Astrocyte (in vitro differentiated cells and primary cell): ENCODE results near the gene ECE1. TPM values are rescaled to one million over a fixed set of nuclear protein-coding genes. Genes with fewer than 3 reads are reported as not detected.

Source experiments
- DNase-seq: peaks from one replicate; pipeline ENCODE4 v3.0.0-alpha.2; 2010; ENCODE audit warnings: low read depth
- FAIRE-seq: peaks from 2 replicates; lab custom pipeline; 2011; peaks lifted over from hg19 to GRCh38; lab: Jason Lieb, UNC
- H2AFZ ChIP-seq: 2 replicates; pipeline ENCODE4 v1.6.0; 2012; ENCODE audit warnings: low read depth, low read length, inconsistent platforms
- H3K27ac ChIP-seq: 2 replicates; pipeline ENCODE4 v1.5.1; 2011; ENCODE audit warnings: low read depth, low read length, inconsistent platforms
- H3K27me3 ChIP-seq: 2 replicates; pipeline ENCODE4 v1.6.0; 2011; ENCODE audit warnings: low read length, inconsistent platforms; ENCODE audit not compliant: insufficient read depth
- H3K36me3 ChIP-seq: 2 replicates; pipeline ENCODE4 v1.5.1; 2011; ENCODE audit warnings: low read length, inconsistent platforms; ENCODE audit not compliant: insufficient read depth
- H3K4me1 ChIP-seq: 2 replicates; pipeline ENCODE4 v1.5.1; 2011; ENCODE audit warnings: low read length, inconsistent platforms; ENCODE audit not compliant: insufficient read depth
- H3K4me2 ChIP-seq: 2 replicates; pipeline ENCODE4 v1.6.0; 2012; ENCODE audit warnings: low read length, inconsistent platforms
- H3K4me3 ChIP-seq: 2 replicates; pipeline ENCODE4 v1.5.1; 2011; ENCODE audit warnings: low read depth, mild to moderate bottlenecking, low read length, inconsistent platforms; ENCODE audit not compliant: insufficient read depth
- H3K79me2 ChIP-seq: 2 replicates; pipeline ENCODE4 v1.6.0; 2012; ENCODE audit warnings: mild to moderate bottlenecking, low read length, inconsistent platforms; ENCODE audit not compliant: insufficient read depth
- H3K9ac ChIP-seq: 2 replicates; pipeline ENCODE4 v1.6.0; 2012; ENCODE audit warnings: mild to moderate bottlenecking, low read length, inconsistent platforms
- H3K9me3 ChIP-seq: 2 replicates; pipeline ENCODE4 v1.5.1; 2012; ENCODE audit warnings: low read depth, mild to moderate bottlenecking, low read length, inconsistent platforms; ENCODE audit not compliant: insufficient read depth
- H4K20me1 ChIP-seq: 2 replicates; pipeline ENCODE4 v1.6.0; 2012; ENCODE audit warnings: low read length, inconsistent platforms; ENCODE audit not compliant: insufficient read depth
- H3K27ac Mint-ChIP-seq: one replicate; pipeline ENCODE4 v1.8.0; 2021; ENCODE audit warnings: mild to moderate bottlenecking, mixed read lengths; ENCODE audit not compliant: unreplicated experiment
- H3K27me3 Mint-ChIP-seq: one replicate; pipeline ENCODE4 v1.8.0; 2021; ENCODE audit warnings: low read depth, mixed read lengths; ENCODE audit not compliant: unreplicated experiment
- H3K36me3 Mint-ChIP-seq: one replicate; pipeline ENCODE4 v1.8.0; 2021; ENCODE audit warnings: low read depth, mixed read lengths; ENCODE audit not compliant: unreplicated experiment
- H3K4me1 Mint-ChIP-seq: one replicate; pipeline ENCODE4 v1.8.0; 2021; ENCODE audit warnings: low read depth, mixed read lengths; ENCODE audit not compliant: unreplicated experiment
- H3K4me3 Mint-ChIP-seq: one replicate; pipeline ENCODE4 v1.8.0; 2021; ENCODE audit warnings: mild to moderate bottlenecking, moderate library complexity, mixed read lengths; ENCODE audit not compliant: unreplicated experiment
- H3K9me3 Mint-ChIP-seq: one replicate; pipeline ENCODE4 v1.8.0; 2021; ENCODE audit warnings: mild to moderate bottlenecking, mixed read lengths; ENCODE audit not compliant: unreplicated experiment
- CTCF ChIP-seq: IDR thresholded peaks from 2 replicates; pipeline ENCODE4 v1.5.1; 2011; ENCODE audit warnings: low read depth, mild to moderate bottlenecking, inconsistent platforms, low read length, moderate library complexity; ENCODE audit not compliant: insufficient read depth
- EZH2 ChIP-seq: IDR thresholded peaks from 2 replicates; pipeline ENCODE4 v1.6.1; 2012; ENCODE audit warnings: mild to moderate bottlenecking, low read length, inconsistent platforms; ENCODE audit not compliant: insufficient read depth
- total RNA-seq: library from RNA; stranded (reverse); gene quantifications from 2 replicates; pipeline ENCODE4 v1.2.1, GENCODE V29; 2021

Gene ECE1
- total RNA-seq, 1 donor from 2014 or later, result 172 TPM

DNA sequence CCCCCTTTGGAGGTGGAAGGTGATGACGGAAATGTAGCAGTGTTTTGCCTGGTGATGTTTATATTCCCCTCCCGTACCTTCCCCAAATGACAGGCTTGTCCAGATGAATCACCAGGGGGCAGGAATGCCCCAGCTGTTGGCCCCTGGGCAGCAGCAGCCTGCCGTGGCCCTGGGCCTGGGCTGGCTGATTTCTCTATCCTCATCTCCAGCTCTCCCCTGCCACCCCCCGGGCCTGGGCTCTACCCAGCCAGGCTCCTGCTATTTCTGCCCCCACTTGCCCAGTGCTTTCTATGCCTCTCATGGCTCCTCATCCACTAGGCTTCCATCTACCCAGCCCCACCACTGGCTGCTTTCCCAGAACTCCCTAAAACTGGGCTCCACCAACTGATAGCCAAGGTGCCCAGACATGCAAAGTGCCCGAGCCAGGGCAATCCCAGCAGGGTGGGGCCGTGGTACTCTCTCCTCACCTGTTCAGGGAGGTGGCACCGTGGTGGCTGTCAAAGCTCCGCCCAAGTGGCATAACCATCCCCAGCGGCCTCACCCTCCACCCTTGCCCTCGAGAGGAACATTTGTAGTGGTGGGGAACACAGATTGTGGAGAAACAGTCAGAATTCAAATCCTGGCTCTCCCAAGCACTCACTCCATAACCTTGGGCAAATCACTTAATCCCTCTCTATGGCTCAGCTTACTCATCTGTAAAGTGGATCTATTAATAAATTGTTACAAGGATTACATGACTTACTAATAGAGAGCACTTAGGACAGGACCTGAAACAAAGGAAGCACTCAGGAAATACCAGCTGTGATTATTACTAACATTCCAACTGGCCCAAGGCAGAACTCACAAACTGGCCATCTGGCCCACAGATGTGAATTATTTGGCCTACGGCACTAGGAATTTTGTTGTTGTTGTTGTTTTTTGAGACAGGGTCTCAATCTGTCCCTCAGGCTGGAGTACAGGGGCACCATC lies 12.8 kb upstream of the ECE1 start:
- Mint-ChIP-seq H3K27ac (peak overlapping the region; percentile 18), H3K36me3 (peaks cover 7% of the 10 kb centered on the region), H3K4me3 (no peak overlapping the region), H3K9me3 (no peaks in the 10 kb centered on the region), H3K27me3 (no peaks in the 10 kb centered on the region), H3K4me1 (peaks cover 45% of the 10 kb centered on the region)
- peaks cover 70% of the 10 kb centered on the region for H3K79me2 ChIP-seq
- DNase-seq, result peak; percentile 85
- FAIRE-seq, result no peak
- H4K20me1 ChIP-seq, result peaks cover 49% of the 10 kb centered on the region
- H3K27me3 ChIP-seq, result no peaks in the 10 kb centered on the region
- peak overlapping the region; percentile 58 for H3K4me2 ChIP-seq
- peaks cover 30% of the 10 kb centered on the region for H3K4me1 ChIP-seq
- peak overlapping the region; percentile 42 for H3K9ac ChIP-seq
- no peak overlapping the region for H2AFZ ChIP-seq
- TF ChIP-seq EZH2 (no peak), CTCF (no peak)
- peak overlapping the region; percentile 58 for H3K27ac ChIP-seq
- no peaks in the 10 kb centered on the region for H3K9me3 ChIP-seq
- no peaks in the 10 kb centered on the region for H3K36me3 ChIP-seq
- H3K4me3 ChIP-seq, result no peak overlapping the region

DNA sequence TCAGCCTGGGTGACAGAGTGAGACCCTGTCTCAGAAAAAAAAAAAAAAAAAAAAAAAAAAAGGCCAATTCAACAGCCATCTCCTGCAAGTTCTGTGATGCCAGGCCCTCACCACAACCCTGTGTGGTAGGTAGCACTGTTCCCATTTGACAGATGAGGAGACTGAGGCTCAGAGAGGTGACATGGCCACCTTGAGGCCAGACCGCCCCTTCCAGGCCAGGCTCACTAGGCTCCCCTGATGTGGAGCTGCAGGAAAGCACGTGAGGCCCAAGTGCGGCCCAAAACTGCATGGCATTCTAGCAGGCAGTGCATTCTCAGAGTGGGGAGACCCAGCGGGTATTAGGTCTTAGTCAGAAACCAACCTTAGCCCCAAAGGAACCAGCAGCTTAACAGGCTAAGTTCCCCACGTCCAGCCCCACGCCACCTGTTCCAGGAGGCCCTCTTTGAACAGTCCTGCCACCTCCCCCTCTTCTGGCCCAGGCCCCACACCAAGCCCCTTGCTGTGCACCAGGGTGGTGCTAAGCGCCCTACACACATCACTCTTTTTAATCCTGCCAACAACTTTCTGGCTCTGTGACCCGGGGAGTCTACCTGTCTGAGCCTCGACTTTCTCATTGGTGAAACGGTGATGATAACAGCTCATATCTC lies 11.7 kb upstream of the ECE1 start:
- H3K27me3 Mint-ChIP-seq, result no peaks in the 10 kb centered on the region
- TF ChIP-seq CTCF (no peak), EZH2 (no peak)
- Histone ChIP-seq H3K9me3 (no peaks in the 10 kb centered on the region), H4K20me1 (peaks cover 44% of the 10 kb centered on the region), H3K4me2 (no peak overlapping the region), H3K4me3 (no peak overlapping the region), H3K9ac (peak overlapping the region; percentile 15), H3K27ac (no peak overlapping the region), H2AFZ (no peak overlapping the region), H3K4me1 (peaks cover 22% of the 10 kb centered on the region), H3K36me3 (no peaks in the 10 kb centered on the region), H3K79me2 (peaks cover 67% of the 10 kb centered on the region), H3K27me3 (no peaks in the 10 kb centered on the region)
- H3K9me3 Mint-ChIP-seq, result no peaks in the 10 kb centered on the region
- H3K27ac Mint-ChIP-seq, result no peak overlapping the region
- DNase-seq (no peak), FAIRE-seq (no peak)
- H3K4me3 Mint-ChIP-seq, result no peak overlapping the region
- H3K36me3 Mint-ChIP-seq, result peaks cover 7% of the 10 kb centered on the region
- peaks cover 34% of the 10 kb centered on the region for H3K4me1 Mint-ChIP-seq
